Keratinocyte (primary cell): ENCODE results near the gene ACTR3C. TPM values are rescaled to one million over a fixed set of nuclear protein-coding genes. Genes with fewer than 3 reads are reported as not detected.

Experiments used
- DNase-seq: peaks from one replicate; pipeline ENCODE4 v3.0.0-alpha.2; 2011; ENCODE audit warnings: low read depth, missing footprints, low spot score
- FAIRE-seq: peaks from 2 replicates; lab custom pipeline; 2011; peaks lifted over from hg19 to GRCh38; lab: Jason Lieb, UNC
- H2AFZ ChIP-seq: 2 replicates; pipeline ENCODE4 v1.6.0; 2012; ENCODE audit warnings: low read length, control low read depth, inconsistent platforms; ENCODE audit not compliant: control insufficient read depth
- H3K27ac ChIP-seq: 2 replicates; pipeline ENCODE4 v1.5.1; 2011; ENCODE audit warnings: low read length; ENCODE audit not compliant: control insufficient read depth, insufficient read depth
- H3K27me3 ChIP-seq: 3 replicates; pipeline ENCODE4 v1.6.0; 2011; ENCODE audit warnings: low read length; ENCODE audit not compliant: control insufficient read depth, insufficient read depth; ENCODE audit errors: extremely low read depth
- H3K36me3 ChIP-seq, 2 experiments: 2 replicates in 1 of 2; 3 replicates in 1 of 2; pipeline ENCODE4 v1.5.1; 2011; ENCODE audit warnings: low read length in 2 of 2, mild to moderate bottlenecking in 1 of 2; ENCODE audit not compliant: control insufficient read depth in 2 of 2, insufficient read depth in 2 of 2; ENCODE audit errors: extremely low read depth in 1 of 2
- H3K4me1 ChIP-seq: 3 replicates; pipeline ENCODE4 v1.5.1; 2011; ENCODE audit warnings: low read length; ENCODE audit not compliant: control insufficient read depth, insufficient read depth; ENCODE audit errors: extremely low read depth
- H3K4me2 ChIP-seq: 3 replicates; pipeline ENCODE4 v1.6.0; 2011; ENCODE audit warnings: low read depth, low read length; ENCODE audit not compliant: control insufficient read depth, insufficient read depth; ENCODE audit errors: extremely low read depth
- H3K4me3 ChIP-seq, 3 experiments: fragments of 200-600 bp in 1 of 3; sonication (generic) in 1 of 3; 2 replicates in 2 of 3; 3 replicates in 1 of 3; pipeline ENCODE4 v1.5.1; 2011 to 2016; ENCODE audit warnings: low read length in 3 of 3, mild to moderate bottlenecking in 3 of 3, control low read depth in 2 of 3, inconsistent platforms in 1 of 3, low read depth in 1 of 3, mixed read lengths in 1 of 3, mixed run types in 1 of 3, moderate library complexity in 1 of 3; ENCODE audit not compliant: control insufficient read depth in 2 of 3, insufficient read depth in 2 of 3; ENCODE audit errors: extremely low read depth in 1 of 3
- H3K79me2 ChIP-seq: 2 replicates; pipeline ENCODE4 v1.6.0; 2012; ENCODE audit warnings: low read length; ENCODE audit not compliant: control insufficient read depth, insufficient read depth
- H3K9ac ChIP-seq: 3 replicates; pipeline ENCODE4 v1.6.0; 2011; ENCODE audit warnings: low read length; ENCODE audit not compliant: control insufficient read depth, insufficient read depth; ENCODE audit errors: extremely low read depth
- H3K9me1 ChIP-seq: 3 replicates; pipeline ENCODE4 v1.6.0; 2011; ENCODE audit warnings: low read length; ENCODE audit not compliant: control insufficient read depth, insufficient read depth; ENCODE audit errors: extremely low read depth
- H3K9me3 ChIP-seq: 2 replicates; pipeline ENCODE4 v1.5.1; 2012; ENCODE audit warnings: low read depth, low read length; ENCODE audit not compliant: control insufficient read depth
- H4K20me1 ChIP-seq: 3 replicates; pipeline ENCODE4 v1.6.0; 2011; ENCODE audit warnings: low read length; ENCODE audit not compliant: control insufficient read depth, insufficient read depth; ENCODE audit errors: extremely low read depth
- EZH2 ChIP-seq: IDR thresholded peaks from one replicate; pipeline ENCODE4 v1.6.1; 2012; ENCODE audit warnings: inconsistent platforms, mild to moderate bottlenecking, low read length, moderate library complexity
- dilution Hi-C: fragments of 300-500 bp; cut with MboI; formaldehyde crosslinking; loops from one replicate; pipeline ENCODE4 v1.7.0; 2020; ENCODE audit warnings: low sequenced_read_pairs; ENCODE audit not compliant: extremely low pct_ligation_motif_present
- polyA plus RNA-seq, 5 experiments: library from polyadenylated mRNA; depleted of rRNA in 3 of 5; stranded (reverse) in 3 of 5; stranded (forward) in 1 of 5; unstranded in 1 of 5; fragments of >200 nt; gene quantifications; 1 replicate in 1 of 5; 2 replicates in 3 of 5; 3 replicates in 1 of 5; pipeline versions ENCODE4 v1.2.1 to v1.2.3, GENCODE V29; 2011 to 2012; ENCODE audit warnings: missing spikeins in 2 of 5, low read depth in 1 of 5, low replicate concordance in 1 of 5
- TF ChIP-seq, protein P1 (sequence below), 3 experiments: IDR thresholded peaks in 1 of 3; conservative IDR thresholded peaks in 1 of 3; optimal IDR thresholded peaks in 1 of 3; 2 replicates in 2 of 3; 3 replicates in 1 of 3; pipeline versions ENCODE3 to v1.5.1; 2011; ENCODE audit warnings: low read length in 3 of 3, mild to moderate bottlenecking in 3 of 3, moderate library complexity in 2 of 3, control low read depth in 1 of 3, inconsistent platforms in 1 of 3; ENCODE audit not compliant: insufficient read depth in 2 of 3; ENCODE audit errors: extremely low read depth in 1 of 3

Gene ACTR3C
- polyA plus RNA-seq, 1 donor (not counting 4 experiments of a cell fraction or from before 2014, with no cell fraction given): 1.3 TPM

DNA sequence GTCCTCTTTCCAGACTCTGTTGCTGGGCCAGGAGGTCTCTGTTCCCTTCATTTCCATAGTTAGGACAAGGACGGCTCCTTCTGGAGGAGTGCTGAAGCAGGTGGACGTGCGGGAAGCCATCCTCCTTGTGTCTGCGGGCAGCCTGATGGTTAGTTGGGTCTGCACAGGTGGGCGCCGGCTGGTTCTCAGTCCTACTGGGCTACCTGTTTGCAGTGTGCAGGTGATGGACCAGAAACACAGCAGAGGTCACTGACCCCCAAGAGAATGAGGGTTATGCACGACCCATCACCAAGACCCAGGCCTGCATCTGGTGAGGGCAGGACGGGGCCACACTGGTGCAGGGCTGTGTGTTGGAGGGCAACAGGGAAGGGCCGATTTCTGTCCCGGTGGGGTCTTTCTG lies 10.3 kb upstream of the ACTR3C start:
- Histone ChIP-seq H3K27ac (no peak overlapping the region), H3K79me2 (no peaks in the 10 kb centered on the region), H4K20me1 (no peaks in the 10 kb centered on the region), H3K4me2 (no peak overlapping the region), H3K27me3 (no peaks in the 10 kb centered on the region), H3K4me3 (no peak overlapping the region), H3K36me3 (no peaks in the 10 kb centered on the region), H3K9ac (no peak overlapping the region), H3K9me1 (no peaks in the 10 kb centered on the region), H3K9me3 (no peaks in the 10 kb centered on the region), H2AFZ (no peak overlapping the region), H3K4me1 (no peaks in the 10 kb centered on the region)
- DNase-seq: no peak
- TF ChIP-seq, protein P1, sequence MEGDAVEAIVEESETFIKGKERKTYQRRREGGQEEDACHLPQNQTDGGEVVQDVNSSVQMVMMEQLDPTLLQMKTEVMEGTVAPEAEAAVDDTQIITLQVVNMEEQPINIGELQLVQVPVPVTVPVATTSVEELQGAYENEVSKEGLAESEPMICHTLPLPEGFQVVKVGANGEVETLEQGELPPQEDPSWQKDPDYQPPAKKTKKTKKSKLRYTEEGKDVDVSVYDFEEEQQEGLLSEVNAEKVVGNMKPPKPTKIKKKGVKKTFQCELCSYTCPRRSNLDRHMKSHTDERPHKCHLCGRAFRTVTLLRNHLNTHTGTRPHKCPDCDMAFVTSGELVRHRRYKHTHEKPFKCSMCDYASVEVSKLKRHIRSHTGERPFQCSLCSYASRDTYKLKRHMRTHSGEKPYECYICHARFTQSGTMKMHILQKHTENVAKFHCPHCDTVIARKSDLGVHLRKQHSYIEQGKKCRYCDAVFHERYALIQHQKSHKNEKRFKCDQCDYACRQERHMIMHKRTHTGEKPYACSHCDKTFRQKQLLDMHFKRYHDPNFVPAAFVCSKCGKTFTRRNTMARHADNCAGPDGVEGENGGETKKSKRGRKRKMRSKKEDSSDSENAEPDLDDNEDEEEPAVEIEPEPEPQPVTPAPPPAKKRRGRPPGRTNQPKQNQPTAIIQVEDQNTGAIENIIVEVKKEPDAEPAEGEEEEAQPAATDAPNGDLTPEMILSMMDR (optimal IDR thresholded peaks at IDR 0.05 in 1 of 3, IDR thresholded peaks at IDR 0.05 in 1 of 3, conservative IDR thresholded peaks at IDR 0.05 in 1 of 3; ENCODE audit: extremely low read depth in 1 of 3, insufficient read depth in 2 of 3, low read length in 3 of 3): no peak
- TF ChIP-seq EZH2: no peak
- dilution Hi-C loops: no loop called here
- no peak for FAIRE-seq

DNA sequence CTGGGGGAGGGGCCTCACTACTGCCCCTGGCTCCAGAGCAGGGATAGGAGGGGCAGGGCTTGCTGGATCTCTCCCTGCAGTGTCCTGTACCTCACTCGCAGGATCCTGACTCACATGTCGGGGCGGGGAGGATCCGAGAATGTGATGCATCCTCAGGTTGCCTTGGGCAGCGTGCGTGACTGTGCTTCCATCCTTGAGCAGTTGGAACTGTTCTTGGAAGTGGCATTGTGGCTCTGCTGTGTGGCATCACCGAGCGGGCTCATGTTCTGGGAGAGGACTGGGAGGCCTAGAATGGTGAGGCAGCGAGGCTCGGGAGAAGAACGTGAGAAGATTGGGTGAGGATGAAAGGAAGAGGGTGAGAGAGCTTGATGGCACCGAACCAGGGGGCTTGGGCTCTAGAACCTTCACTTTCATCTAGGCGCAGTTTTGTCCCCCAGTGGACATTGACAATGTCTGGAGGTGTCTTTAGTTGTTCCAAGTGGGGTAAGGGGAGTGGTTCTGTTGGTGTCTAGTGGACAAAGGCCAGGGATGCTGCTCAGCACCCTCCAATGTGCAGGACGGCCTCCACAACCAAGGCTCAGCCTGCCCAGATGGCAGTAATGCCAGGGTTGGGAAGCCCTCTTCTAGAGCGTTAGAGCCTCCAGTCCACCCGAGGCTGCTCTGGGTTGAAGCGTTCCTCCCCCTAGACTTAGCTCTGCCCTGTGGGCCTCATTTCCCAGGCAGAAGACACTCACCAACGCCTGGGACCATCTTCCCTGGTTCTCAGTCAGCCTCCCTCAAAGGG lies 9.7 kb upstream of the ACTR3C start:
- Histone ChIP-seq H3K9ac (no peak overlapping the region), H3K27ac (no peak overlapping the region), H3K27me3 (no peaks in the 10 kb centered on the region), H3K36me3 (no peaks in the 10 kb centered on the region), H3K79me2 (no peaks in the 10 kb centered on the region), H4K20me1 (no peaks in the 10 kb centered on the region), H2AFZ (no peak overlapping the region), H3K4me1 (no peaks in the 10 kb centered on the region), H3K4me2 (no peak overlapping the region), H3K9me1 (no peaks in the 10 kb centered on the region), H3K4me3 (no peak overlapping the region), H3K9me3 (no peaks in the 10 kb centered on the region)
- FAIRE-seq: no peak
- DNase-seq: no peak
- dilution Hi-C loops: no loop called here
- no peak for TF ChIP-seq EZH2
